LNCaP clone FGC (cell line): ENCODE data around the gene PLEKHM2.

Source experiments
- DNase-seq: peaks from one replicate; pipeline ENCODE4 v3.0.0-alpha.2; 2011; ENCODE audit warnings: low read depth
- H3K4me3 ChIP-seq: 2 replicates; pipeline ENCODE4 v1.5.1; 2011; ENCODE audit warnings: mild to moderate bottlenecking, low read depth, low read length, control low read depth
- TF ChIP-seq, protein P1 (sequence below): IDR thresholded peaks from 2 replicates; pipeline ENCODE4 v1.5.1; 2012; ENCODE audit warnings: mild to moderate bottlenecking; ENCODE audit not compliant: control insufficient read depth, insufficient read depth; ENCODE audit errors: extremely low read depth

The PLEKHM2 gene

DNA sequence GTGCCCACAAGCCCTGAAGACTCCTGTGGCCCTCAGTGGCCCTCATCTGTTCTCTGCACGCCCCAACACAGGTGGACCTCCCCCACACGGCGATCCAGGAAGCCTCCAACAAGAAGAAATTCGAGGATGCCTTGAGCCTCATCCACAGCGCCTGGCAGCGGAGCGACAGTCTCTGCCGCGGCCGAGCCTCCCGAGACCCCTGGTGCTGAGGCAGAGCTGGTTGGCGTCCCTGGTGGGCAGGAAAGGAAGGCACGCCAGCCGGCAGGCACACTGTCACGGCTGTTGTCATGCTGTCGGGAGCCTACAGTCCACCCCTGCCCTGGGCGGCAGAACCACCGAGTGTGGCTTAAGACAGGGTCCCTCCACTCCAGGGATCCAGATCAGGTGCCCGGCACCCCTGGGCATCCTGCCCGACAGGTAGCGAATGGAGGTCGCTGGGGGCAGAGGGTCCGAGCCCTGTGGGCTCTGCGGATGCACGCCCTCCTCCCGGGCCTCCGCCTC, 49.7 kb downstream of the PLEKHM2 start:
- DNase-seq: no peak
- no peak overlapping the region for H3K4me3 ChIP-seq
- TF ChIP-seq, protein P1, sequence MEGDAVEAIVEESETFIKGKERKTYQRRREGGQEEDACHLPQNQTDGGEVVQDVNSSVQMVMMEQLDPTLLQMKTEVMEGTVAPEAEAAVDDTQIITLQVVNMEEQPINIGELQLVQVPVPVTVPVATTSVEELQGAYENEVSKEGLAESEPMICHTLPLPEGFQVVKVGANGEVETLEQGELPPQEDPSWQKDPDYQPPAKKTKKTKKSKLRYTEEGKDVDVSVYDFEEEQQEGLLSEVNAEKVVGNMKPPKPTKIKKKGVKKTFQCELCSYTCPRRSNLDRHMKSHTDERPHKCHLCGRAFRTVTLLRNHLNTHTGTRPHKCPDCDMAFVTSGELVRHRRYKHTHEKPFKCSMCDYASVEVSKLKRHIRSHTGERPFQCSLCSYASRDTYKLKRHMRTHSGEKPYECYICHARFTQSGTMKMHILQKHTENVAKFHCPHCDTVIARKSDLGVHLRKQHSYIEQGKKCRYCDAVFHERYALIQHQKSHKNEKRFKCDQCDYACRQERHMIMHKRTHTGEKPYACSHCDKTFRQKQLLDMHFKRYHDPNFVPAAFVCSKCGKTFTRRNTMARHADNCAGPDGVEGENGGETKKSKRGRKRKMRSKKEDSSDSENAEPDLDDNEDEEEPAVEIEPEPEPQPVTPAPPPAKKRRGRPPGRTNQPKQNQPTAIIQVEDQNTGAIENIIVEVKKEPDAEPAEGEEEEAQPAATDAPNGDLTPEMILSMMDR: no peak

DNA sequence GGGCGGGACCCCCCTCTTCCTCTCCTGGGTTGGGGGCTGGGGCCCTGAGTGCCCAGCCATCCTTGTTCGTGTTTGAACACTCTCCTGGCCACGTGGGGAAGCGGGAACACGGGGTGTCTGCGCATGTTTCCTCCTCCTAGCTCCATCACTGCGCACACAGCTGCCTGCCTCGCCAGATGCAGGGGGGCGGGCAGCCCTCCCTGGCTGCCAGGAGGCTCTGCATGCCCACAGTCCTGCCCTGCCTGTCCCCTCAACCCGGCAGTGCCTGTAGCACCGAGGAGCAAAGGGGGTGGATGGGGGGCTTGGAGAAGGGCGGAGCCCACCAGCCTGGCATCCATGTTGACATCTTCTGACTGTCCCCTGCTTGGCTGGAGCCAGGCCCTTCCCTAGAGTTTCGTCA, 50.2 kb downstream of the PLEKHM2 start:
- H3K4me3 ChIP-seq: no peak overlapping the region
- TF ChIP-seq, protein P1: no peak
- DNase-seq: no peak

DNA sequence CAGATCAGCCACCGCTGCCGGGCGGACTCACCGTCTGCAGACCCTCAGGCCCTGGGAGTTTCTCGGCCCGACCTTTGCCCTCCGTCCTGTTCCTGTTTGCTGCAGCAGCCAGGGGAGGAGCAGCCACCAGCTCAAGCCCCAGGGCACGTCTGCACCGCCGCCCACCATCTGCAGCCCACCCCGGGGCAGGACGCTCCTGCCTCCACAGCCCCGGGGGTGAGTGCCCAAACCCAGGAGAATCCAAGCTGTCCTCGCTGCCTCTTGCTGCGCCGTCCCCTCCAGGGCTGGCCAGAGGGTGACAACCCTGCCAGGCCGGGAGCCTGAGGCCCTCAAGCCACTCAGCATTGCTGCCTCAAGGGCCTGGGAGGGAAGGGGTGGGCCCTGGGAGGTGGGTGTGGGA, 50.8 kb downstream of the PLEKHM2 start:
- no peak for DNase-seq
- TF ChIP-seq, protein P1: no peak
- H3K4me3 ChIP-seq: no peak overlapping the region

DNA sequence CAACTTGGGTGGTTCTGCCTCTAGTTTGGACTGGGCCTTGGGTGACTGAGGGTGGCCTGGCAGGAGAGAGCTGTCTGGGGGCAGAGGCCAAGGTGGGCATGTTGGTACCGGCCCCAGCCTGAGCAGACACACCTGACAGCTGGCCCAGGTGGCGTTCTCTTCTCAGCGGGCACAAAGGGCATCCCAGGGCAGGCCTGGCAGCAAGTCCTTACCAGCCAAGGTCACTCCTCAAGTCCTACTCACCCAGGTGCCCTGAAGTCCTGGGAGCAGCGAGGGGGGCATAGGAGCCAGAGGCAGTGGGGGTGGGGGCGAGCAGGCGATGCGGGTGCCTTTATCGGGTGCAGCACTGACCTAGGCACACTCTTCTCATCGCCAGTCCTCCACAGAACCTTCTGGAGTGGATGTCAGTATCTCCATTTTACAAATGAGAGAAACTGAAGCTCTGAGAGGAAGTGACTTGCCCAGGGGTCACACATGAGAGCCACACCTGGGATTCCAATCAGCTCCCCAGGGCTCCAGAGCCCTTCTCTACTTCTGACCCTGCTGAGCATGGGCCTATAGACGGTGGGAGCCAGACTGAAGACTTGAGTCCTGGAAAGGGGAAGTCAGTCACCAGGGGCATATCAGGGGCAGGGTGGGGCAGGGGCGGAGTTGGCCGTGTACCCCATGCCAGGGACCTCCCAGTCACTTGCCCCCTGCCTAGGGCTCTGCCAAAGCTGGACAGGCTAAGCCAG, 51.4 kb downstream of the PLEKHM2 start:
- H3K4me3 ChIP-seq: no peak overlapping the region
- TF ChIP-seq, protein P1: no peak
- DNase-seq: no peak

DNA sequence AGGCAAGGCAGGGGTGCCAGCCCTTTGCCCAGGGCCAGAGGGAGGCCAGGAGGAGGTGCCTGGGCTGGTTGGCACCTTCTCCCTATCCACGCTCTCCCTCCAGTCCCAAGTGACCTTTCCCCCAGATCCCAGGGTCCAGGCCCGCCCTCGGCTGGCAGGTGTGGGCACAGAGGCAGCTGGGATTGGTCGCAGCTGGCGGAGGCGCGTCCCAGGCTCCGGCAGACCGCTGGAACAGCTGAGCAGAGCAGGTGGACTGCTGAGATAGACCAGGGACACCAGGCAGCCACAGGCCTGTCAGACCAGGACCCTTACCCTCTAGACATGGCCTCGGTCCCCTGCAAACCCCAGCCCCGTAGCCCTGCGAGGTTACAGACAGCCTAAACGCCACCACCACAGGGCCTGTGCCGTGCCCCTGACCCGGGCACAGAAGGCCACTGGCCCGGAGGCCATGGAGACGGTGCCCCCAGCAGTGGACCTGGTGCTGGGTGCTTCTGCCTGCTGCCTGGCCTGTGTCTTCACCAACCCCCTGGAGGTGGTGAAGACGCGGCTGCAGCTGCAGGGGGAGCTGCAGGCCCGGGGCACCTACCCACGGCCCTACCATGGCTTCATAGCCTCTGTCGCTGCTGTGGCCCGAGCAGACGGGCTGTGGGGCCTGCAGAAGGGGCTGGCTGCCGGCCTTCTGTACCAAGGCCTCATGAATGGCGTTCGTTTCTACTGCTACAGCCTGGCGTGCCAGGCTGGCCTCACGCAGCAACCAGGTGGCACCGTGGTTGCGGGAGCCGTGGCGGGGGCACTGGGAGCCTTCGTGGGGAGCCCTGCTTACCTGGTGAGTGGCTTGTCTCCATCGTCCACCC, 52.1 kb downstream of the PLEKHM2 start, which contains the start of gene SLC25A34:
SLC25A34 (plus strand) TSS at position 221 of the 854 bp plus-strand sequence; CDS start at position 449, 228 bp downstream.
- DNase-seq: peak; percentile 55
- TF ChIP-seq, protein P1: no peak
- no peak within 1 kb of the TSS for H3K4me3 ChIP-seq

DNA sequence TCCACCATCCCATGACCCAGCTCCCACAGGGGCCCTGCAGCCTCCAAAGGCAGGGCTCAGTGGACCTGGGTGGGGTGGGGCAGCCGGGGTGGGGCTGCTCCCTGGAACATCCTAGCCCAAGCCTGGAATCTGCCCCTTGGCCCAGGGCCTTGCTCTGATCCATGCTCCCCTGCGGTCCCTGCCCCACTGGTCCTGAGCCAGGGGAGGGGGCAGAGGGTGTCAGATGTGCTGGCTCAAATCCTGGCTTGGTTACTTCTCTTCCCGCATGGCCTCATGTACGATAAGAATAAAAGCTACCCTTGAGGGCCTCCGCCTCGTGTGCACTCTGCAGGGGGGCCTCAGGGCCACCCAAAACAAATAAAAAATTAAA, 52.8 kb downstream of the PLEKHM2 start:
- DNase-seq: no peak
- H3K4me3 ChIP-seq: no peak overlapping the region
- TF ChIP-seq, protein P1: no peak
